K562 (cell line): ENCODE measurements around the gene EHBP1L1. TPM values are rescaled to one million over a fixed set of nuclear protein-coding genes. Genes with fewer than 3 reads are reported as not detected.
A peak's percentile ranks its signal among the peaks of the same experiment; 100 is the strongest.

Experiments
- ATAC-seq: fragments of 200-7000 bp; cut with Tn5 transposase; 3 replicates; pipeline ENCODE4 v1.9.1; 2020; ENCODE audit warnings: moderate library complexity
- BruUV-seq: library from RNA; stranded (reverse); fragments of 400-500 nt; replicated peaks from 2 replicates; lab custom pipeline; 2021; lab: Mats Ljungman, UMichigan
- CTCF ChIA-PET: fragments of 300-600 bp; formaldehyde crosslinking; extraction: SDS; loops from one replicate; lab custom pipeline; 2021; ENCODE audit warnings: low intra/inter-chr PET ratio; lab: Yijun Ruan, JAX
- POLR2A ChIA-PET: fragments of 300-600, 350-650 bp; sonication (Branson Sonifier 250); formaldehyde crosslinking; extraction: SDS; loops from one replicate; lab custom pipeline; 2021; ENCODE audit warnings: antibody characterized with exemption, inconsistent platforms; lab: Yijun Ruan, JAX
- DNase-seq, 4 experiments: peaks; one replicate each; pipeline versions ENCODE4 v3.0.0 to v3.0.0-alpha.2; 2011 to 2018; ENCODE audit warnings: low spot score in 3 of 4, mixed read lengths in 3 of 4; ENCODE audit errors: extremely low read depth in 1 of 4
- FAIRE-seq: peaks from 2 replicates; lab custom pipeline; 2011; peaks lifted over from hg19 to GRCh38; lab: Jason Lieb, UNC
- H2AFZ ChIP-seq: 2 replicates; pipeline ENCODE4 v1.6.0; 2011; ENCODE audit warnings: low read depth, low read length, control low read depth, inconsistent platforms
- H3K27ac ChIP-seq: fragments of 200-600 bp; 3 replicates; pipeline ENCODE4 v1.8.0; 2011; ENCODE audit warnings: low read depth, mild to moderate bottlenecking, control low read depth, inconsistent platforms, low read length, moderate library complexity, mixed read lengths; ENCODE audit errors: extremely low read depth
- H3K27me3 ChIP-seq, 2 experiments: fragments of 300-600 bp in 1 of 2; 2 replicates in 1 of 2; 3 replicates in 1 of 2; pipeline versions ENCODE4 v1.6.0 to v1.8.0; 2011; ENCODE audit warnings: inconsistent platforms in 2 of 2, low read length in 2 of 2, mild to moderate bottlenecking in 1 of 2, mixed read lengths in 1 of 2, moderate library complexity in 1 of 2; ENCODE audit not compliant: control insufficient read depth in 2 of 2, insufficient read depth in 2 of 2
- H3K36me3 ChIP-seq: fragments of 300-600 bp; 3 replicates; pipeline ENCODE4 v1.8.0; 2011; ENCODE audit warnings: mild to moderate bottlenecking, low read length, inconsistent platforms; ENCODE audit not compliant: control insufficient read depth, insufficient read depth
- H3K4me1 ChIP-seq, 2 experiments: fragments of 200-600 bp in 1 of 2; replicated peaks in 1 of 2; 2 replicates in 1 of 2; 3 replicates in 1 of 2; pipeline versions ENCODE4 v1.5.1 to v1.8.0; 2011; ENCODE audit warnings: inconsistent platforms in 2 of 2, low read length in 2 of 2, mild to moderate bottlenecking in 1 of 2, mixed read lengths in 1 of 2, moderate library complexity in 1 of 2; ENCODE audit not compliant: control insufficient read depth in 2 of 2, insufficient read depth in 2 of 2
- H3K4me2 ChIP-seq: 2 replicates; pipeline ENCODE4 v1.6.1; 2011; ENCODE audit warnings: low read length, control low read depth, inconsistent platforms, mixed read lengths; ENCODE audit not compliant: insufficient read depth
- H3K4me3 ChIP-seq: fragments of 200-600 bp; sonication (generic), shearing (Covaris generic); 2 replicates; pipeline ENCODE4 v1.5.1; 2016; ENCODE audit warnings: control low read depth, inconsistent platforms
- H3K79me2 ChIP-seq: fragments of 200-600 bp; 3 replicates; pipeline ENCODE4 v1.8.0; 2011; ENCODE audit warnings: low read length, inconsistent platforms; ENCODE audit not compliant: control insufficient read depth, insufficient read depth
- H3K9ac ChIP-seq, 2 experiments: 2 replicates each; pipeline versions ENCODE4 v1.6.0 to v1.6.1; 2011; ENCODE audit warnings: low read depth in 2 of 2, low read length in 2 of 2, control low read depth in 1 of 2, inconsistent platforms in 1 of 2, mild to moderate bottlenecking in 1 of 2, mixed read lengths in 1 of 2; ENCODE audit not compliant: insufficient read depth in 1 of 2
- H3K9me1 ChIP-seq: one replicate; pipeline ENCODE4 v1.6.0; 2011; ENCODE audit warnings: inconsistent platforms, mild to moderate bottlenecking, low read length, moderate library complexity; ENCODE audit not compliant: control insufficient read depth, insufficient read depth
- H3K9me3 ChIP-seq: replicated peaks from 2 replicates; pipeline ENCODE4 v1.5.1; 2011; ENCODE audit warnings: low read depth, low read length, inconsistent platforms; ENCODE audit not compliant: control insufficient read depth, insufficient read depth
- H4K20me1 ChIP-seq: replicated peaks from 2 replicates; pipeline ENCODE4 v1.6.1; 2011; ENCODE audit warnings: low read length, inconsistent platforms, mixed read lengths; ENCODE audit not compliant: control insufficient read depth, insufficient read depth
- ARID4B ChIP-seq: sonication (generic); formaldehyde crosslinking; IDR thresholded peaks from 2 replicates; pipeline ENCODE4 v1.8.0; 2022; ENCODE audit warnings: mild to moderate bottlenecking, missing genetic modification reagents
- BCOR ChIP-seq: fragments of 450-650 bp; IDR thresholded peaks from 2 replicates; pipeline ENCODE4 v1.6.1; 2016
- DLX4 ChIP-seq: fragments of 250-450 bp; sonication (Bioruptor Pico); IDR thresholded peaks from 2 replicates; pipeline ENCODE4 v1.6.1; 2021; ENCODE audit warnings: mild to moderate bottlenecking
- EWSR1 ChIP-seq: fragments of 450-650 bp; IDR thresholded peaks from 2 replicates; pipeline ENCODE4 v1.6.1; 2018; ENCODE audit warnings: borderline replicate concordance, mild to moderate bottlenecking, low read depth, moderate library complexity; ENCODE audit not compliant: partially characterized antibody
- NFIC ChIP-seq: fragments of 450-650 bp; IDR thresholded peaks from 2 replicates; pipeline ENCODE4 v1.6.1; 2017; ENCODE audit warnings: mild to moderate bottlenecking, inconsistent platforms
- ZEB2 ChIP-seq: fragments of 450-650 bp; IDR thresholded peaks from 2 replicates; pipeline ENCODE4 v1.6.1; 2016
- WGBS: fragments of 100-300 bp; shearing (Covaris generic); methylation state at CpG from one replicate; pipeline ENCODE4 v1.1.6; 2016; ENCODE audit warnings: low coverage, mixed read lengths; ENCODE audit not compliant: insufficient coverage; ENCODE audit errors: missing lambda C conversion rate; 5-methylcytosine and 5-hydroxymethylcytosine counted together
- in situ Hi-C: fragments of 300-500 bp; cut with MboI; formaldehyde crosslinking; loops from 4 replicates; pipeline ENCODE4 v1.15.0; 2018; ENCODE audit warnings: inconsistent platforms, mixed read lengths
- intact Hi-C: fragments of 100-400 bp; cut with micrococcal nuclease; formaldehyde crosslinking; loops from 2 replicates; pipeline ENCODE4 v1.14.2; 2022
- polyA plus RNA-seq, 8 experiments: library from polyadenylated mRNA; depleted of rRNA in 4 of 8; stranded (reverse) in 5 of 8; unstranded in 3 of 8; fragments of >200 nt; fragmentation: Nextera tagmentation in 2 of 8; fragmentation: Illumina TruSeq in 1 of 8; extraction: Ambion mirVana in 2 of 8; extraction: Trizol in 1 of 8; gene quantifications; 2 replicates each; pipeline versions ENCODE4 v1.2.1 to v1.2.3, GENCODE V29; 2011 to 2014; ENCODE audit warnings: inconsistent platforms in 1 of 8, missing spikeins in 1 of 8
- total RNA-seq, 7 experiments: library from RNA; depleted of rRNA in 6 of 7; stranded (reverse); fragments of >200 nt in 6 of 7; fragmentation: Illumina TruSeq in 2 of 7; extraction: Trizol in 2 of 7; gene quantifications; 2 replicates each; pipeline versions ENCODE4 v1.2.1 to v1.2.3, GENCODE V29; 2011 to 2021; ENCODE audit warnings: low replicate concordance in 1 of 7

The EHBP1L1 gene
- total and polyA plus RNA-seq, 9 of the 15 experiments (the other 6 are each of a cell fraction or from before 2014, with no cell fraction given), result 0.03 to 87.1 (median 26.3) TPM

- Histone ChIP-seq H2AFZ (no peak overlapping the region), H3K9ac (peak overlapping the region in 1 of 2 experiments; percentile 82; a peak in 2 of 4 replicates), H3K79me2 (peaks cover 3% of the 10 kb centered on the region; the same call in 1 of the 3 replicates), H3K4me3 (no peak overlapping the region), H3K9me3 (no peaks in the 10 kb centered on the region), H3K27ac (no peak overlapping the region), H3K27me3 (no peaks in the 10 kb centered on the region), H4K20me1 (0 out of 2 replicates have a peak, but pooled peaks cover 4% of the 10 kb centered on the region), H3K4me1 (peaks cover 16 to 66% of the 10 kb centered on the region in 2 experiments), H3K36me3 (peaks cover 54% of the 10 kb centered on the region; the same call in 2 of the 3 replicates), H3K4me2 (no peak overlapping the region), H3K9me1 (peaks cover 4% of the 10 kb centered on the region)
- in situ Hi-C loops, result no loop called here
- ATAC-seq (no peak), FAIRE-seq (no peak), DNase-seq (no peak)
- POLR2A ChIA-PET, result interaction anchor here (0.6 to 2.4 kb wide), 8 partner anchors 12 to 208 kb away, joined by 3 to 6 read pairs (median 3); partner anchors contain the start of gene EHBP1L1
- WGBS, result 80% methylated on average over 8 of the region's 8 CpGs
- intact Hi-C loops, result no loop called here
- CTCF ChIA-PET, result no interaction called here
- BruUV-seq, result no TSS peak
- no peak for TF ChIP-seq ARID4B (CRISPR knock-in tag)
- TF ChIP-seq EWSR1, result no peak
- TF ChIP-seq NFIC, result peak; percentile 73
- no peak for TF ChIP-seq ZEB2
- peak; percentile 67 for TF ChIP-seq BCOR
- no peak for TF ChIP-seq DLX4 (CRISPR knock-in tag)
Measured at GRCh38 chr11:65590240-65590738, 14.4 kb downstream of the EHBP1L1 start.
